CD1c-positive myeloid dendritic cell (primary cell): ENCODE results near the gene DCUN1D2.
"Not testable (repeated sequence)": the region's sequence is repeated elsewhere in the genome, so short reads cannot be mapped to it uniquely, and the experiment has no call there.

ENCODE experiments used
- DNase-seq: peaks from one replicate; pipeline ENCODE4 v3.0.0-alpha.2; 2016; ENCODE audit errors: extremely low spot score

Gene DCUN1D2

GRCh38 chr13:113446488-113446854 lies 44.0 kb downstream of the DCUN1D2 start:
- no peak for DNase-seq

- DNase-seq = no peak
Measured at GRCh38 chr13:113445791-113446487, 44.6 kb downstream of the DCUN1D2 start.

- no peak for DNase-seq
Measured at GRCh38 chr13:113443991-113444390, 46.5 kb downstream of the DCUN1D2 start.

GRCh38 chr13:113442985-113443362 lies 47.5 kb downstream of the DCUN1D2 start:
- DNase-seq = no peak

- no peak for DNase-seq
Measured at GRCh38 chr13:113442354-113442984, 48.0 kb downstream of the DCUN1D2 start.

- DNase-seq = no peak
Measured at GRCh38 chr13:113441661-113442060, 48.9 kb downstream of the DCUN1D2 start.

GRCh38 chr13:113437408-113438010 lies 53.0 kb downstream of the DCUN1D2 start:
- no peak for DNase-seq

- not testable (repeated sequence) for DNase-seq
Measured at GRCh38 chr13:113436866-113437265, 53.6 kb downstream of the DCUN1D2 start.

- not testable (repeated sequence) for DNase-seq
Measured at GRCh38 chr13:113435907-113436306, 54.6 kb downstream of the DCUN1D2 start.

- no peak for DNase-seq
Measured at GRCh38 chr13:113433391-113433916, 57.1 kb downstream of the DCUN1D2 start.

- DNase-seq = no peak
Measured at GRCh38 chr13:113432506-113433270, 57.8 kb downstream of the DCUN1D2 start.

GRCh38 chr13:113431171-113431570 lies 59.3 kb downstream of the DCUN1D2 start:
- no peak for DNase-seq

- no peak for DNase-seq
Measured at GRCh38 chr13:113430378-113431110, 60.0 kb downstream of the DCUN1D2 start.

- DNase-seq = no peak
Measured at GRCh38 chr13:113429608-113429985, 60.9 kb downstream of the DCUN1D2 start.

GRCh38 chr13:113428871-113429607 lies 61.5 kb downstream of the DCUN1D2 start:
- no peak for DNase-seq

GRCh38 chr13:113428469-113428865 lies 62.0 kb downstream of the DCUN1D2 start:
- DNase-seq = no peak

- no peak for DNase-seq
Measured at GRCh38 chr13:113427562-113428468, 62.7 kb downstream of the DCUN1D2 start.

GRCh38 chr13:113426591-113426986 lies 63.9 kb downstream of the DCUN1D2 start:
- DNase-seq = no peak

- no peak for DNase-seq
Measured at GRCh38 chr13:113425941-113426590, 64.4 kb downstream of the DCUN1D2 start.
